Measurements from ENCODE around the gene BIRC2. TPM values are rescaled to one million over a fixed set of nuclear protein-coding genes. Genes with fewer than 3 reads are reported as not detected.

BIRC2 gene
- total RNA-seq, 1 experiment from 2014 or later = 28.2 TPM

- Mint-ChIP-seq H3K27ac (no peak overlapping the region), H3K27me3 (ENCODE audit: low read depth) (no peaks in the 10 kb centered on the region), H3K36me3 (ENCODE audit: insufficient read depth in 1 of 3, low read depth in 3 of 3) (peaks cover 17 to 28% (median 26%) of the 10 kb centered on the region in 3 experiments; a peak in 6 of 7 replicates), H3K4me3 (no peak overlapping the region), H3K4me1 (no peaks in the 10 kb centered on the region), H3K9me3 (no peaks in the 10 kb centered on the region)
- Histone ChIP-seq H3T11ph (ENCODE audit: low read length) (no peak overlapping the region), H3K79me1 (ENCODE audit: insufficient read depth, low read depth, low read length, poor library complexity, severe bottlenecking) (no peaks in the 10 kb centered on the region), H3K18ac (ENCODE audit: insufficient read length, low read depth, low read length) (no peak overlapping the region), H3K56ac (ENCODE audit: insufficient read length, low read depth, low read length) (no peak overlapping the region), H2BK15ac (ENCODE audit: low read depth, low read length) (no peak overlapping the region), H3K14ac (ENCODE audit: insufficient read depth, low read length) (no peak overlapping the region), H4K5ac (ENCODE audit: insufficient read length, low read depth, low read length) (no peak overlapping the region), H3K23me2 (ENCODE audit: insufficient read length, low read depth, low read length, poor library complexity, severe bottlenecking) (no peaks in the 10 kb centered on the region), H4K91ac (ENCODE audit: insufficient read length, low read depth, low read length) (no peak overlapping the region), H3K79me2 (ENCODE audit: insufficient read depth, low read length) (no peaks in the 10 kb centered on the region), H4K8ac (replicated peaks; ENCODE audit: insufficient read length, low read depth, low read length) (no peak overlapping the region), H2BK12ac (ENCODE audit: insufficient read length, low read depth, low read length) (no peak overlapping the region), H3K4ac (ENCODE audit: low read depth, low read length) (no peak overlapping the region), H2BK5ac (ENCODE audit: insufficient read length, low read length) (no peak overlapping the region), H3K9me3 (ENCODE audit: control insufficient read depth, low read depth, low read length) (no peaks in the 10 kb centered on the region), H2AFZ (ENCODE audit: low read length) (no peak overlapping the region), H3K9ac (ENCODE audit: extremely low read depth, insufficient read length, low read length) (no peak overlapping the region), H3K4me1 (ENCODE audit: insufficient read depth, low read length) (no peaks in the 10 kb centered on the region), H3K4me2 (ENCODE audit: insufficient read depth, insufficient read length, low read length) (no peak overlapping the region), H2BK20ac (ENCODE audit: low read depth, low read length, poor library complexity, severe bottlenecking) (no peak overlapping the region), H3K23ac (ENCODE audit: insufficient read length, low read depth, low read length) (no peak overlapping the region), H3K27ac (ENCODE audit: insufficient read length, low read depth, low read length) (no peak overlapping the region), H4K20me1 (ENCODE audit: control insufficient read depth, insufficient read depth, insufficient read length) (no peaks in the 10 kb centered on the region), H3K27me3 (ENCODE audit: insufficient read depth, low read length) (no peaks in the 10 kb centered on the region), H2BK120ac (ENCODE audit: low read depth, low read length, poor library complexity, severe bottlenecking) (no peak overlapping the region), H2AK5ac (ENCODE audit: insufficient read length, low read length) (no peak overlapping the region)
- no CpG with 5 or more reads among the region's 5 CpGs for WGBS (ENCODE audit: extremely low coverage, insufficient read length, low lambda C conversion rate)
- no peak for TF ChIP-seq CTCF (conservative IDR thresholded peaks at IDR 0.05)
- DNase-seq = no peak
Measured at GRCh38 chr11:102400603-102401002, 53.6 kb downstream of the BIRC2 start.
